ENCODE measurements around the gene STX8.

Gene STX8

DNA sequence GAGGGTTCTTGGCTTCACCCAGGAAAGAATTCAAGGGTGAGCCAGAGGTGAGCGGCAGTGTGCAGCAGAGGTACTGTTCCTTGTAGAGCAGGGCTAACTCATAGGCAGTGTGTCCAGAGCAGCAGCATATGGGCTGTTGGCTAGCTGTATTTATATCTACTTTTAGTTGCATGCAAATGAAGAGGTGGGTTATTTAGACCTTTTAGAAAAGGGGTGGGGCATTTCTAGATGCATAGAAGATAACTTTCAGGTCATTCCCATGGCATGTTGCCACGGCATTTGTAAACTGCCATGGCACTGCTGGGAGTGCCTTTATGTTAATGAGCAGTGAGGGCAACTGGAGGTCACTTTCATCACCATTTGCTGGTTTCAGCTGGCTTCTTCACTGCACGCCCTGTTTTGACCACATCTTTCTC, 141.0 kb downstream of the STX8 start:
- DNase-seq, result no peak

DNA sequence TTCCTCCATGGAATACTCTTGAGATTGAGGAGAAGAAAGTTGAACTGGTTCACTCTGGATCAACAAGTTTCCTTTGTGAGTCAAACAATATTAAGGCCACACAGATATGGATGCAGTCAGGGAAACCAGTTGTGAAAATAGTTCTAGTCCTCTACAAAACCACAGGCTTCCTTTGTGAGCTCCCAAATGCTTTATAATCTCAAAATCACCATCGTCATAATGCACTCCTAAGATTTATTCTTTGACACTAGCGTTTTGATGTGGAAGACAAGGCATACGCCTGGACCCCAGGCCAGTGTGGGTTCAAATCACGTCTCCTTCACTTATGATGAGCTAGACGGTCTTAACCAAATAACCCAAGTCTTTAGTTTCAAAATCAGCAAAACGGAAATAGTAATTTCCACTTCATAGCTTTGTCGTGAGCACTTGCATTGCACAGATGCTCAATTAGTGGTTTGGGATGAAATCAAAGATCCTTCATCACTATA, 142.6 kb downstream of the STX8 start:
- no peak for DNase-seq

DNA sequence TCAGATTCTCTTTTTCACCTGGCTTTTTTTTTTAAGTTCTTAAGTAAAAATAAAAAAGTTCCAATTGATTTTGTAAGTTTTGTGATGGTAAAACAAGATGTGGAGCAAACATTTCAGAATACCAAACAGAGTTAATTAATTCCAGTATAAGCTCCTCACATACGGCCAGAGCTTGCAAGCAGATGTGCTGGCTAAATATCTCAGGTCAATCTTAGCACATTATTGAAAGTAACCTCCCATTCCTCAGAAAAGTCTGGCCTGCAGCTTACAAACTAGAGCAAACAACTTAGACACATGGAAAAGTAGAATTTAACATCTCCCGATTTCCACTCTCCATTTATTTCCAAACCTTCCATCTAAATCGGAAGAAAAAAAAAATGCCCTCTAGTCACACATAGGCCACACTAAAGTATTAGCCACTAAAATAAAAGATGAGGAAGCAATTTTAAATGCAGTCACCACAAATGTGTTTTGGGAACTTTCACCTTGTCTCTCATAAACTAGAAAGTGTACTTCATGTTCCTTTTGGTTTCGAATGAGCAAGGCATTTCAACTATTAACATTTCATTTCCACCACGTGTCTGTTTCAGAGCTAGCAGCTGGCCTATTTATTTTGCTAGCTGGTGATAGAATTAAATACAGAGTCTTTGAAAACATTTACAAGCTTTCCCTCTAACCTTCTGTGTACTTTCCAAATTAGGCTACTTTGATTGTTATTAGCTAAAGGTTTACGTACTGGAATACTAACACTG, 143.3 kb downstream of the STX8 start:
- no peak for DNase-seq

DNA sequence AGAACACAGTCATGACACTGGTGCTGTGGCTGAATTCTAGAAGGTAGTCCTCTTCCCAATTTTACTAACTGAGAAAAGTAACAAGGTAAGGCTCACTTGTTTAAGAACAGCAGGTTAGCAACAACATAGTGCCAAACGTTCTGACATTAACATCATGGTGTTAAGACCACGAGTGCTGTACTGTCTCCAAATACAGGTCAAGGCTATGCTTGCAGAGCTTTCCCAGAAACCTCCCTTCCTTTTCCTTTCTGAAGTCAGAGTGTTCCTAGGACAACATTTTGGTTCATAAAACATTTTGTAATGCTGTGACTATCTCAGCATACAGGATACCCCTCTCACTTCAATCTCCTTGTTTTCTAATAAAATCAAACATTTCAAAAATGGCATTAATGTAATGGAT, 144.0 kb downstream of the STX8 start:
- no peak for DNase-seq

DNA sequence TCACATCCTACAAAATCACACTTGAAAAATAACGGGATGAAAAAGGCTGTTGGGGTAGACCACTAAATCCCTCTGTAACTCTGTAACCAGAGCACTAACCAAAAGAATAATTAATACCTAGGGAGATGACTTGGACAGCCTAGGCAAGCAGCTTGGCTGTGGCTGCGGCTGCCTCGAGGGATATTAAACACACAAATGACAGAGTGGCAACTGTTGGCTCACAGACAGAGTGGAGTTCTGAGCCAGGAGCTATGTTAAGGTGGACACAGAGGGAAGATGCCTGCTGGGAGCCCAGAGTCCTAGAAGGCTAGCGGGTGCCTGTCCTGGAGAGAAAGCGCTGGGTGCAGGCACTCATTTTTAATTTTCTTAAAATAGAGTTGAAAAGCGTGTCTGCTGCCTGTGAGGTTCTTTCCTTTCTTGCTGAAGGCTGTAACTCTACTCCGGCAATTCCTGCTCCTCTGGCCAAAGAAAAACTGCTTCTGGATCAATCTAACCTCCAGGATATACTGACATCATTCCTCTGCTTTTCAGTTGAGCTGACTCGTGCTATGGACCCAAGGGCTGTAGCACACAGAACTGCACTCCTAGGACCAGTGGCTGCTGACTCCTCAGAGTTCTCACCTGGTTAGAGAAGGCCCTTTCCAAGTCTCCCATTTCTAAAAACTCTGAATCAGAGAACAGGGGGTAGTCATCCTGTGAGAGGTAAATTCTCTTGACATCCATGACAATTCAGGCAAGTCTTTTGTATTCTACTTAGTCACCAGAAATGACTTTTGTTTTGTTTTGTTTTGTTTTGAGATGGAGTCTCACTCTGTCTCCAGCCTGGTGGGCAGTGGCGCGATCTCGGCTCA, 147.9 kb downstream of the STX8 start:
- DNase-seq, result no peak

DNA sequence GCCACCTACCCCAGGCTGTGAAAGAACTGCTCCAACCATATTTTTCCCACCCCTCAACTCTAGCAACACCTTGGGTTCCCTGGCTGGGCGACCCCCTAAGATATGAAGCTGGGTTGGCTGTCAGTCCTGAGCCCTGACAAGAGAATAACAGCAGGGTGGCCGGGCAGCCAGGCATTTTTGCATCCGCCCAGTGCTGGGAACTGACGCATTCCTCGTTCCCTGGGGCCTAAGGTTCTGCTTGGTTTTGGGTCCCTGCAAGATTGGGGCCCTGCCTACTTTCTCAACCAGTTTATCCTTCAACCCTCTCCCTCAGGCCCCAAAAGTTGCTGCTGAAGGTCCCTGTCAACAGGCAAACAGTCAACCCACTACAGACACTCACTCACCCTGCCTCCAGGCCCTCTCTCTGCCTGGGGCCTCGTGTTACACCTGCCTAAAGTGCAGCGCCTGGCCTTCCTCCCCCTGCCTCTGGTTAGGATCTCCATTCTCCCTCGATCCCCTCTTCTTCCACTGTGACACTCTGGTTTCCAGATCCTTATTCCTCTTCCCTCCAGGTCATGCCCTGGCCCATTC, 151.5 kb downstream of the STX8 start:
- DNase-seq, result no peak

GRCh38 chr17:9421525-9421924, 154.1 kb downstream of the STX8 start:
- no peak for DNase-seq

- DNase-seq, result no peak
Measured at GRCh38 chr17:9419932-9420453, 155.6 kb downstream of the STX8 start.

GRCh38 chr17:9414471-9414870, 161.1 kb downstream of the STX8 start:
- no peak for DNase-seq

- no peak for DNase-seq
Measured at GRCh38 chr17:9410737-9411136, 164.9 kb downstream of the STX8 start.

DNA sequence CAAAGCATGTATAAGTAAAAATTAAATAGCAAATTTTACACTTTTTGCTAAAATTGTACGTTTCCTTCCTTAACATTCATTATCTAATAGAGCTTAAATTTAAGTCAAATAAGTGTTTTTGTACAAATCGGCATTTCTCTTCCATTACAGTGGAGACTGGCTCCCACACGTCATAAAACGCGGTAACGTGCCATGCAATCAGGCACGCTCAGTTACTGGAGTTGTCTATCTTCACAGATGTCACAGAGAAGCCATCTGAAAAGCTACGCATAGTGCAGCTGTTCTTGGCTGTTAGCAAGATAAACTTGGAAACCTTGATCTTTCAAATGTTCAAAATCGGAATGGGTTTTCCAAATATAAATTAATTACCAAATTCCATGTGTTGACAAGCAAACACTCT, 165.3 kb downstream of the STX8 start:
- no peak for DNase-seq

DNA sequence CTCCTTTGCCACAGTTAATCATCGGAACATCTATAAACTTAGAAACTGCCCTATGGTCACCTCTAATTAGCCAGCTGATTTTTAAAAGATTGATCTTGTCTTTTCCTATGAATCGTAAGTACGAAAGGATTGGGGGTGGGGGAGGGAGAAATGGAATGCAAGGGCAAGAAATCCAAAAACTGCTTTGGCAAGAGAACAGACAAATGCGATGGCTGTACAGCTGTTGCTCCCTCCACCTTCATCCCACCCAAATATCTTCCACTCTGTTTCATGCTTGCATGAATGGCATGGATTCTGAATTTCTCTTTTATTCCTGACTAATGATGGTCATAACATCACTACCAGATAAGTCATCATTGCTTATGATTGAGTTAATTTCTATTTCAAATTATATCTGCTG, 165.7 kb downstream of the STX8 start:
- no peak for DNase-seq

GRCh38 chr17:9408868-9409829, 166.5 kb downstream of the STX8 start:
- DNase-seq, result no peak

DNA sequence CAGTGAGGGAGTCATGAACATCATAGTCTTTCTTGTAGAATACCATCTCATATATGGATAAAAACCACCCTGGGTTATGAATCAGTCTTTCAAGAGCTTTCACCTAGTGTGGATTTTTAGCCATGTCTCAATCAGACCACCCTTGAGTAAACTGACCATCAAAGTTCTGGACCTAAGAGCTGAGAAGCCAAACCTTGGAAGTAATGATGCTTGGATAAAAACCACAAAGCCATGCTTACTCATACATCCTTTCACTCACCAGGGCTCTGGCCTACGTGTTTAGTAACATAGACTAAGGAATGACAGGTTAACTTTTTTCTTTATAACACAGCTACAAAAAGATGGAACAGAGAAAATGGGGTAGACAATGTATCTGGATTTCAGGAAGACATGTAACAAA, 167.2 kb downstream of the STX8 start:
- no peak for DNase-seq

DNA sequence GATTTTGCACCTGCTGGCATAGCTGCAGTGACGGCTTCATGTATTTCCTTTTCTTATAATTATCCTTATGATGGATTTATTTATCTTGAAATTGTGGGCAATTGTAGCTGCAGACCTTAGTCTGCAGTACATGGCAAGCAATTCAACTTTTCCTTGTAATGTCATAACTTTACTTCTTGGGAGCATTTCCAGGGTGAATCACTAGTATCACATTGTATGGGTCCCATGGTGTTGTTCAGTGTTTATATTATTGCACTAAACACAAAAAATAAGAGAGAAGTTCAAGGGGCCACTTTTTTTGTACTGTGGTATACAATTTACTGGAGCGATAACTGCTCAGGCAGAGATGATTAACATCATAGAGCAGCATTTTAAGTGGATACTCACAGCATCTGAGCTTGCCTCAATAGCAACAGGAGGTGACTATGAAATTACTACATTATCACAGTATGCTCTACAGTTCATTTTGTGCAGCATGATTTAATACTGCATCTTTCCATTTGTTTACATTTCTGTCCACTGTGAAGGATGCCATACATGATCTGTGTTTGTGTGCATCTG, 169.5 kb downstream of the STX8 start:
- no peak for DNase-seq

- no peak for DNase-seq
Measured at GRCh38 chr17:9403257-9403656, 172.4 kb downstream of the STX8 start.

- DNase-seq, result no peak
Measured at GRCh38 chr17:9402590-9403199, 172.9 kb downstream of the STX8 start.

DNA sequence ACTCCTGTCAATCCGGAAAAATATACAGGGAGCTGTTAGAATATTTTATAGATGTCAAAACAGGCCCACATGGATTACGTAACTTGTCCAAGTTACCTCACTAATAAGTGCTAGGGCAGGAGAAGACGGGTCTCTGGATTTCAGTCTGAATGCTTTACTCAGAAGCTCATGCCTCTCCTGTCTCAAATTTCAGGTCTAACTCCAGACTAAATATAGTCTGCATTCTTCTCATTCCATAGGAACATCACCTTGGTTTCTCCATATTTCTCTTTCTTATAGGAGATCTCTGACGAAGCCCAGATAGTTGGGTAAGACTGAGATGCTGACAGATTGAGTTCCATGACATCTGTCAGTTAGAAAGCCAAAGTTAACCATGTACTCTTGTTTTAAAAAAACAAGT, 174.2 kb downstream of the STX8 start:
- no peak for DNase-seq

GRCh38 chr17:9389111-9389527, 186.5 kb downstream of the STX8 start:
- no peak for DNase-seq

DNA sequence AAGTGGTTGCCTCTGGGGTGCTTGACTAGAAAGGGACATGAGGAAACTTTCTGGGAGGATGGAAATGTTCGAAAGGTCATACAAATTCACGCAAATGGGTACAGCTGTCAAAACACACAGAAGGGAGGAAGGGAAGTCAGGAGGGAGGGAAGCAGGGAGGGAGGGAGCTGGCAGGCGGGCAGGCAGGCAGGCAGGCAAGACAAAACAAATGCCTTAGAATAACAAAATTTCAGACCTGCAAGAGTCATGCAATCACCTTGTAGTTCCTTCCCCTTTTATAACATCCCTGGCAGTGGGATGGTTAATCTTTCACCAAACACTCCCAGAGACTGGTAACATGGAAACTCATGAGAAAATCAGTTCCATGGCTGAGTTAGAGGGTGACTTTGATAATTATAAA, 189.2 kb downstream of the STX8 start:
- DNase-seq, result no peak

DNA sequence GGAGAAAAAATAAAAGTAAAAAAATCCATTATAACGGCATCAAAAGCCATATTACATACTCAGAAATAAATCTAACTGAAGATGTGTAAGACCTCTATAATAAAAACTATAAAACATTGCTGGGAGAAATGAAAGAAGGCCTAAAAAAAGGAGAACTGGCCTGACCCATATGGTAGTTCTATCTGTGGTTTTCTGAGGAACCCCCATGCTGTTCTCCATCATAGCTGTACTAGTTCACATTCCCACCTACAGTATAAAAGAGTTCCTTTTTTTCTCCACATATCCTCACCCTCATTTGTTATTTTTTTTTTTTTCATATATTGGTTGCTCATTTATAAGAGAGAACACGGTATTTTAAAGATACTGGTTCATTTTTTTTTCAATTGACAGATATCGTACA, 191.8 kb downstream of the STX8 start:
- no peak for DNase-seq

DNA sequence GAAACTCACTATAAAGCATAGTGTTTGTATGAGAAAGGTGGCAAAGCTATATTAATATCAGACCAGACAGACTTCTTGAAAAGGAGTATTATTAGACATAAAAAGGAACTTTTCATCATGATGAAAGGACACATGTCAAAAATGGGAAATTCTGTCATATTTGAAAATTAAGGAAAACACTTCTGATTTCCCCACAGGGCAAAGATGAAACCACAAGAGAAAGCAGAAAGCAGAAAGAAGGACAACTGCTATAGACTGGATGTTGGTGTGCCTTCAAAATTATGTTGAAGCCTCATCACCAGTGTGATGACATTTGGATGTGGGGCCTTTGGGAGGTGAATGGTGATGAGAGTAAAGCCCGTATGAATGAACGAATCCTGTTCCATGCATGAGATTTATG, 193.0 kb downstream of the STX8 start:
- DNase-seq, result no peak
